ENCODE measurements around the gene DAPK3.

DAPK3 gene

GRCh38 chr19:4016903-4017638 is 46.2 kb upstream of the DAPK3 start:
- H3K4me2 ChIP-seq (ENCODE audit: low read length) = no peak overlapping the region
- H3K36me3 ChIP-seq (replicated peaks; ENCODE audit: low read depth, low read length) = peaks cover 20% of the 10 kb centered on the region
- no peak overlapping the region for H2AFZ ChIP-seq (ENCODE audit: low read depth, low read length)
- TF ChIP-seq EZH2phosphoT487 (IDR thresholded peaks at IDR 0.05; ENCODE audit: low read depth) = no peak
- TF ChIP-seq, protein P1, sequence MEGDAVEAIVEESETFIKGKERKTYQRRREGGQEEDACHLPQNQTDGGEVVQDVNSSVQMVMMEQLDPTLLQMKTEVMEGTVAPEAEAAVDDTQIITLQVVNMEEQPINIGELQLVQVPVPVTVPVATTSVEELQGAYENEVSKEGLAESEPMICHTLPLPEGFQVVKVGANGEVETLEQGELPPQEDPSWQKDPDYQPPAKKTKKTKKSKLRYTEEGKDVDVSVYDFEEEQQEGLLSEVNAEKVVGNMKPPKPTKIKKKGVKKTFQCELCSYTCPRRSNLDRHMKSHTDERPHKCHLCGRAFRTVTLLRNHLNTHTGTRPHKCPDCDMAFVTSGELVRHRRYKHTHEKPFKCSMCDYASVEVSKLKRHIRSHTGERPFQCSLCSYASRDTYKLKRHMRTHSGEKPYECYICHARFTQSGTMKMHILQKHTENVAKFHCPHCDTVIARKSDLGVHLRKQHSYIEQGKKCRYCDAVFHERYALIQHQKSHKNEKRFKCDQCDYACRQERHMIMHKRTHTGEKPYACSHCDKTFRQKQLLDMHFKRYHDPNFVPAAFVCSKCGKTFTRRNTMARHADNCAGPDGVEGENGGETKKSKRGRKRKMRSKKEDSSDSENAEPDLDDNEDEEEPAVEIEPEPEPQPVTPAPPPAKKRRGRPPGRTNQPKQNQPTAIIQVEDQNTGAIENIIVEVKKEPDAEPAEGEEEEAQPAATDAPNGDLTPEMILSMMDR (IDR thresholded peaks at IDR 0.05; ENCODE audit: low read depth, low read length) = no peak
- H3K27me3 ChIP-seq (ENCODE audit: low read depth, low read length) = no peaks in the 10 kb centered on the region
- no peak overlapping the region for H3K4me3 ChIP-seq (ENCODE audit: low read length)
- H3K79me2 ChIP-seq (ENCODE audit: low read length) = peaks cover 47% of the 10 kb centered on the region
- no peak overlapping the region for H3K9ac ChIP-seq (ENCODE audit: low read length)
- H4K20me1 ChIP-seq (ENCODE audit: insufficient read depth, low read length) = peaks cover 15% of the 10 kb centered on the region
- H3K9me3 ChIP-seq (ENCODE audit: insufficient read depth, low read length) = no peaks in the 10 kb centered on the region
- no peaks in the 10 kb centered on the region for H3K4me1 ChIP-seq (ENCODE audit: low read length)
- no peak overlapping the region for H3K27ac ChIP-seq (ENCODE audit: low read length)

DNA sequence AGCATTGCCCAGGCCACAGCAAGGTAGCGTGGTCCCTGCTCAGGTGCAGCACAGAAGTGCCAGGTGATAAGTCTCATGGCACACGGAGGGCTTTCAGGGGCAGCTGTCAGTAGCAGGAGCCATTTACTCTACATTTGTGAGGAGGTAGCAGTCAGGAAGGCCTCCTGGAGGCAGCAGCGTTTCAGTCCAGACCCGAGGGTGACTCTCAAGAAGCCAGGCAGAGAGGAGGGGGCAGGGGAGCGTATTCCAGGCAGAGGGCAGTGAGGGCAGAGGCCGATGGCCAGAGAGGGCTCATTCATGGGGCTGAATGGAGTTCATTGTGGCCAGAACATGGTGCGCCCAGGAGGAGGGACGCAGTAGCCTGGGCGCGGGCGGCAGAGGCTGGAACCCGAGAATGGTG is 45.6 kb upstream of the DAPK3 start:
- no peak overlapping the region for H3K9ac ChIP-seq (ENCODE audit: low read length)
- H3K27ac ChIP-seq (ENCODE audit: low read length) = no peak overlapping the region
- no peaks in the 10 kb centered on the region for H3K27me3 ChIP-seq (ENCODE audit: low read depth, low read length)
- H4K20me1 ChIP-seq (ENCODE audit: insufficient read depth, low read length) = peaks cover 16% of the 10 kb centered on the region
- peaks cover 46% of the 10 kb centered on the region for H3K79me2 ChIP-seq (ENCODE audit: low read length)
- H3K4me1 ChIP-seq (ENCODE audit: low read length) = no peaks in the 10 kb centered on the region
- TF ChIP-seq EZH2phosphoT487 (IDR thresholded peaks at IDR 0.05; ENCODE audit: low read depth) = no peak
- TF ChIP-seq, protein P1 (IDR thresholded peaks at IDR 0.05; ENCODE audit: low read depth, low read length) = no peak
- H3K4me3 ChIP-seq (ENCODE audit: low read length) = no peak overlapping the region
- no peak overlapping the region for H2AFZ ChIP-seq (ENCODE audit: low read depth, low read length)
- no peaks in the 10 kb centered on the region for H3K9me3 ChIP-seq (ENCODE audit: insufficient read depth, low read length)
- peaks cover 17% of the 10 kb centered on the region for H3K36me3 ChIP-seq (replicated peaks; ENCODE audit: low read depth, low read length)
- H3K4me2 ChIP-seq (ENCODE audit: low read length) = no peak overlapping the region

DNA sequence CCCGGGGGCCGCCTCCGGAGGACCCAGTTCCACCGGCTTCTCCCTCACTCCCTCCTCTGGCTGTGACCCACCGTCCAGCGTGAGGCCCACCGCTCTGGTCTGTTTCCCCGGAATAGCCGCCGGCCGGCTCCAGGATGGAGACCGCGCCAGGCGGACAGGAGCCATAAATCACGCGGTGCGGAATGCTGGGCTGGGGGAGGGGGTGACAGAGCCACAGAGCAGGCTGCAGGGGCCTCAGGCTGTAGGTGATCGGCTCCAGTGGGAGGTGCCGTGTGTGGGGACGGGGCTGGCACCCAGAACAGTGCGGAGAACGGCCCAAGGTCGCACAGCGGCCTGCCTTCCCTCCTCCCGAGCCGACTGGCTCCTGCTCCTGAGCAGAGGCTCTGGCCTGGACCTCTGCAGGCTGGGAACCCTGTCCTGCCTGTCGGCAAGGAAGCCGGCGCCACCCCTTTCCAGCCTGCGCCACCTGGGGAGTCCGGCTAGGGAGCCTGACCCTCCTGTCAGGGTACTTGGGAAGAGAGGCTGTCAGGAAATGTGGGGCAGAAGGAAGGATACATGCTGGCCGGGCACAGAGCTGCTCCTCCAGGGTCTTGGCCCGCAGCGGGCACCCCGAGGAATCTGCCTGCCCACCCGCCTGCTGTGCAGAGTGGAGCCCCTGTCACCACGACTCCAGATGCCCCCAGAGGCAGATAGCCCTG is 45.0 kb upstream of the DAPK3 start:
- H3K9ac ChIP-seq (ENCODE audit: low read length) = no peak overlapping the region
- H4K20me1 ChIP-seq (ENCODE audit: insufficient read depth, low read length) = peaks cover 20% of the 10 kb centered on the region
- no peak overlapping the region for H3K4me3 ChIP-seq (ENCODE audit: low read length)
- no peaks in the 10 kb centered on the region for H3K27me3 ChIP-seq (ENCODE audit: low read depth, low read length)
- H3K79me2 ChIP-seq (ENCODE audit: low read length) = peaks cover 52% of the 10 kb centered on the region
- no peak overlapping the region for H3K27ac ChIP-seq (ENCODE audit: low read length)
- H3K4me2 ChIP-seq (ENCODE audit: low read length) = no peak overlapping the region
- TF ChIP-seq, protein P1 (IDR thresholded peaks at IDR 0.05; ENCODE audit: low read depth, low read length) = no peak
- TF ChIP-seq EZH2phosphoT487 (IDR thresholded peaks at IDR 0.05; ENCODE audit: low read depth) = no peak
- no peak overlapping the region for H2AFZ ChIP-seq (ENCODE audit: low read depth, low read length)
- no peaks in the 10 kb centered on the region for H3K9me3 ChIP-seq (ENCODE audit: insufficient read depth, low read length)
- H3K36me3 ChIP-seq (replicated peaks; ENCODE audit: low read depth, low read length) = peaks cover 17% of the 10 kb centered on the region
- H3K4me1 ChIP-seq (ENCODE audit: low read length) = no peaks in the 10 kb centered on the region
